ENCODE data around the gene ELFN2.
"Not testable (repeated sequence)": the region's sequence is repeated elsewhere in the genome, so short reads cannot be mapped to it uniquely, and the experiment has no call there.

The ELFN2 gene

GRCh38 chr22:37470087-37470445 lies 42.8 kb upstream of the ELFN2 start:
- Histone ChIP-seq H3K27ac (no peak overlapping the region), H3K4me2 (no peak overlapping the region), H3K4me1 (peaks cover 6 to 23% (median 18%) of the 10 kb centered on the region in 10 experiments; a peak in 19 of 20 replicates), H4K20me1 (peaks cover 37 to 99% (median 89%) of the 10 kb centered on the region in 11 experiments; a peak in 21 of 22 replicates), H3K27me3 (no peaks in the 10 kb centered on the region), H3K4me3 (no peak overlapping the region), H3K9me3 (replicated peaks in 1 of 11) (no peaks in the 10 kb centered on the region), H3K9ac (no peak overlapping the region), H3K36me3 (peaks cover 65 to 97% (median 81%) of the 10 kb centered on the region in 11 experiments)
- no peak for TF ChIP-seq Cebpa-rat (IDR thresholded peaks at IDR 0.05)

DNA sequence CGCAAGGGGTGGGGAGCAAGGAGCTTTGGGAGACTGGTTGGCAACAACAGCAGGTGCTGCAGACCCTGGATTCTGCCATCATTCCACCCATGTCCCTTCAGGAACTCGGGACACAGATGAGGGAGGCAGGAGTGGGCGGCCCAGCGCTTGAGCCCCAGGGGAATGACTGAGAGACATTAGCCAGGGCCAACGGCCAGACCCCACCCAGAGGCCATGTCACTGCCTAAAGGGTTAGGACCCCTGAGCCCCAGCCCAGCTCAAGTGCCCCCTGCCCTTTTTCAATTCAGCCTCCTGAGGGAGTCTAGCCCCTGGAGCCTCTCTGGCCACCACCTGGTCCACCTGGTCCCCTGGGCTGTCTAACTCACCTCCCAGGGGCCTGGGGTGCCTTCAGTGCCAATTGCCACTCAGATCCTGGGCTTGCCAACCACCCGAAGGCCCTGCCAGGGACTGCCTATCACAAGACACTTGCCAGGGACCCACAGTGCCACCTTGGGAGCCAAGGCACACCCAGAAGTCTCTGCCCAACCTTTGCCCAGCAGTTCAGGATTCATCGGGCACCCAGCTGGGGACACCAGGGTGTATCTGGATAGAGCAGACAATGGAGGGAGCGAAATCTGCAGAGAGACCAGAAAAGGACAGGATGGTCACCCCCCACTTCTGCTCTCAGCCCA lies 42.3 kb upstream of the ELFN2 start:
- Histone ChIP-seq H3K27me3 (no peaks in the 10 kb centered on the region), H3K36me3 (peaks cover 60 to 92% (median 76%) of the 10 kb centered on the region in 11 experiments), H3K4me3 (no peak overlapping the region), H3K9me3 (replicated peaks in 1 of 11) (no peaks in the 10 kb centered on the region), H3K4me1 (peaks cover 12 to 28% (median 22%) of the 10 kb centered on the region in 10 experiments), H3K27ac (no peak overlapping the region), H4K20me1 (peaks cover 37 to 99% (median 87%) of the 10 kb centered on the region in 11 experiments; a peak in 21 of 22 replicates), H3K4me2 (no peak overlapping the region), H3K9ac (no peak overlapping the region)
- TF ChIP-seq Cebpa-rat (IDR thresholded peaks at IDR 0.05), result no peak

GRCh38 chr22:37468201-37468695 lies 41.0 kb upstream of the ELFN2 start:
- H3K9ac ChIP-seq; H3K27ac ChIP-seq; H3K4me3 ChIP-seq; H3K27me3 ChIP-seq; H3K9me3 ChIP-seq (replicated peaks in 1 of 11); H3K4me2 ChIP-seq: not testable (repeated sequence)
- peaks cover 20 to 40% (median 32%) of the 10 kb centered on the region in 10 experiments for H3K4me1 ChIP-seq
- peaks cover 47 to 79% (median 63%) of the 10 kb centered on the region in 11 experiments for H3K36me3 ChIP-seq
- H4K20me1 ChIP-seq, result peaks cover 31 to 99% (median 86%) of the 10 kb centered on the region in 11 experiments; a peak in 21 of 22 replicates

GRCh38 chr22:37467391-37467955 lies 40.2 kb upstream of the ELFN2 start:
- H4K20me1 ChIP-seq, result peaks cover 25 to 99% (median 86%) of the 10 kb centered on the region in 11 experiments; a peak in 21 of 22 replicates
- peaks cover 39 to 72% (median 56%) of the 10 kb centered on the region in 11 experiments for H3K36me3 ChIP-seq
- no peak overlapping the region for H3K27ac ChIP-seq
- H3K4me2 ChIP-seq, result no peak overlapping the region
- no peaks in the 10 kb centered on the region for H3K9me3 ChIP-seq (replicated peaks in 1 of 11)
- H3K9ac ChIP-seq, result no peak overlapping the region
- no peak overlapping the region for H3K4me3 ChIP-seq
- TF ChIP-seq Cebpa-rat (IDR thresholded peaks at IDR 0.05), result no peak
- peaks cover 20 to 38% (median 28%) of the 10 kb centered on the region in 10 experiments for H3K4me1 ChIP-seq
- H3K27me3 ChIP-seq, result no peaks in the 10 kb centered on the region

DNA sequence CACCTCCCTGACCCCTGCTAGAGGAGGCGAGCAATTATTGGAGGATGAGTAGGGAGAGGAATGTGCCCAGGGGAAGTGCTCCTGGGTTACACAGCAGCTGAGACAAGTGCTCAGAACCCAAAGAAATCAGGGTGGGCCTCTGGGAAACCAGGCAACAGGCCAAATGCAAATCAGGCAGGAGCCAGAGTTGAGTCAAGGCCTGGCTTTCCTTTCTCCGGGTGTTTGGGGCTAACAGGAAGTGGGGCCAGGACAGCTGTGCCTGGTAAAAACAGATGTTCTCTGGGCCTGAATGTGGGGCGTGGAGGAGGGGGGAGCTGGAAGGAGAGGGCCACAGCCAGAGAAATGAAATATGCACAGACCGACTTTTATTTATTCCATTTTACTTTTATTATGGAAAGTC lies 36.9 kb upstream of the ELFN2 start:
- Histone ChIP-seq H3K9ac (no peak overlapping the region), H3K9me3 (replicated peaks in 1 of 11) (no peaks in the 10 kb centered on the region), H3K4me2 (peak overlapping the region; percentile 19 to 73 (median 51); a peak in 21 of 22 replicates), H3K4me3 (no peak overlapping the region), H3K27ac (no peak overlapping the region), H4K20me1 (peaks cover 14 to 75% (median 61%) of the 10 kb centered on the region in 11 experiments; a peak in 21 of 22 replicates), H3K4me1 (peaks cover 17 to 37% (median 26%) of the 10 kb centered on the region in 10 experiments), H3K27me3 (no peaks in the 10 kb centered on the region), H3K36me3 (peaks cover 18 to 41% (median 37%) of the 10 kb centered on the region in 11 experiments; a peak in 20 of 22 replicates)
- no peak for TF ChIP-seq Cebpa-rat (IDR thresholded peaks at IDR 0.05)

GRCh38 chr22:37462983-37463382 lies 35.7 kb upstream of the ELFN2 start:
- no peak overlapping the region for H3K4me3 ChIP-seq
- peaks cover 12 to 34% (median 28%) of the 10 kb centered on the region in 11 experiments; a peak in 20 of 22 replicates for H3K36me3 ChIP-seq
- peaks cover 2 to 63% (median 49%) of the 10 kb centered on the region in 11 experiments; a peak in 21 of 22 replicates for H4K20me1 ChIP-seq
- no peaks in the 10 kb centered on the region for H3K9me3 ChIP-seq (replicated peaks in 1 of 11)
- H3K4me2 ChIP-seq, result peak overlapping the region in 1 of 11 experiments; percentile 2; a peak in 1 of 22 replicates
- TF ChIP-seq Cebpa-rat (IDR thresholded peaks at IDR 0.05), result no peak
- no peak overlapping the region for H3K9ac ChIP-seq
- no peaks in the 10 kb centered on the region for H3K27me3 ChIP-seq
- peaks cover 17 to 37% (median 26%) of the 10 kb centered on the region in 10 experiments for H3K4me1 ChIP-seq
- H3K27ac ChIP-seq, result no peak overlapping the region

- Histone ChIP-seq H3K4me3 (no peak overlapping the region), H3K9ac (no peak overlapping the region), H3K9me3 (replicated peaks in 1 of 11) (no peaks in the 10 kb centered on the region), H3K27me3 (no peaks in the 10 kb centered on the region), H3K4me1 (peaks cover 17 to 37% (median 26%) of the 10 kb centered on the region in 10 experiments), H3K27ac (no peak overlapping the region), H3K36me3 (peaks cover 12 to 29% (median 22%) of the 10 kb centered on the region in 11 experiments; a peak in 19 of 22 replicates), H3K4me2 (peak overlapping the region in 3 of 11 experiments; percentile 2 to 12 (median 3); a peak in 1 of 22 replicates), H4K20me1 (peaks cover 0 to 58% (median 44%) of the 10 kb centered on the region in 11 experiments; a peak in 21 of 22 replicates)
- TF ChIP-seq Cebpa-rat (IDR thresholded peaks at IDR 0.05), result no peak
These were observed 35.2 kb upstream of the ELFN2 start for GRCh38 chr22:37462436-37462835.

GRCh38 chr22:37461961-37462360 lies 34.7 kb upstream of the ELFN2 start:
- Histone ChIP-seq H3K4me2 (peak overlapping the region in 2 of 11 experiments; percentile 3 to 12; a peak in 1 of 22 replicates), H3K4me1 (peaks cover 17 to 37% (median 26%) of the 10 kb centered on the region in 10 experiments), H3K27me3 (no peaks in the 10 kb centered on the region), H3K36me3 (peaks cover 12 to 24% (median 17%) of the 10 kb centered on the region in 11 experiments; a peak in 19 of 22 replicates), H3K27ac (no peak overlapping the region), H4K20me1 (peaks cover 0 to 58% (median 39%) of the 10 kb centered on the region in 11 experiments; a peak in 20 of 22 replicates), H3K9ac (no peak overlapping the region), H3K9me3 (replicated peaks in 1 of 11) (no peaks in the 10 kb centered on the region), H3K4me3 (no peak overlapping the region)
- no peak for TF ChIP-seq Cebpa-rat (IDR thresholded peaks at IDR 0.05)

GRCh38 chr22:37460684-37461083 lies 33.4 kb upstream of the ELFN2 start:
- Histone ChIP-seq H3K4me1 (peaks cover 20 to 43% (median 25%) of the 10 kb centered on the region in 10 experiments), H3K4me3 (no peak overlapping the region), H3K9ac (no peak overlapping the region), H3K27ac (no peak overlapping the region), H3K9me3 (replicated peaks in 1 of 11) (no peaks in the 10 kb centered on the region), H3K4me2 (no peak overlapping the region), H3K36me3 (peaks cover under 1 to 11% (median 5%) of the 10 kb centered on the region in 11 experiments; a peak in 14 of 22 replicates), H3K27me3 (no peaks in the 10 kb centered on the region), H4K20me1 (peaks cover 0 to 50% (median 31%) of the 10 kb centered on the region in 11 experiments; a peak in 19 of 22 replicates)
- no peak for TF ChIP-seq Cebpa-rat (IDR thresholded peaks at IDR 0.05)

All from BLaER1 treated with 17β-estradiol and CSF1 and Interleukin-3, amounts not matched to agents 10 nM and 100 nM (cell line).